ENCODE measurements around the gene AMBRA1.

- TF ChIP-seq EZH2 (IDR thresholded peaks at IDR 0.05; ENCODE audit: borderline replicate concordance, insufficient read depth, low read length, poor library complexity, severe bottlenecking) = no peak
- no peak for TF ChIP-seq CTCF (IDR thresholded peaks at IDR 0.05; ENCODE audit: poor library complexity, severe bottlenecking)
- no peak for TF ChIP-seq RAD21 (conservative IDR thresholded peaks at IDR 0.05)
- no peak for TF ChIP-seq MXI1 (conservative IDR thresholded peaks at IDR 0.05; ENCODE audit: poor library complexity, severe bottlenecking)
- TF ChIP-seq REST (IDR thresholded peaks at IDR 0.05; ENCODE audit: borderline replicate concordance) = no peak
Observed at GRCh38 chr11:46413760-46414465, 179.9 kb downstream of the AMBRA1 start.

Data from neural cell (in vitro differentiated cells).